ENCODE measurements around the gene SCLT1.

DNA sequence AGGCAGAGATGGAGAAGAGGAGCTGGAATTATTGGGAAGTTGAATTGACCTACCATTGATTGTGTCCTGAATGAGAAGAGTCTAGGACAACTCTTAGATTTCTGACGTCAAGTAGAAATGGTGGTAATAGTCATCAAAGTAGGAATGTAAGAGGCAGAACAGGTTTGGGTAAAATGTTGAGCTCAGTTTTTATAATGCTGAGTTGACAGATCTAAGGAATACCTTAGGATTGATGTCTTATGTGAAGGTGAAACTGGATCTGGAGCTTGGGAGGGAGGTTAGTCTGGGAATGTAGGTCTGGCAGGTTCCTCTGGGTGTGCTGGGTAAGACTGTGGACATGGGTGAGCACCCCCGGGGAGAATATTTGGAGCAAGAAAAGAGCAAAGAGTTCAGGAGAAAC lies 251.9 kb downstream of the SCLT1 start:
- TF ChIP-seq, protein P1, sequence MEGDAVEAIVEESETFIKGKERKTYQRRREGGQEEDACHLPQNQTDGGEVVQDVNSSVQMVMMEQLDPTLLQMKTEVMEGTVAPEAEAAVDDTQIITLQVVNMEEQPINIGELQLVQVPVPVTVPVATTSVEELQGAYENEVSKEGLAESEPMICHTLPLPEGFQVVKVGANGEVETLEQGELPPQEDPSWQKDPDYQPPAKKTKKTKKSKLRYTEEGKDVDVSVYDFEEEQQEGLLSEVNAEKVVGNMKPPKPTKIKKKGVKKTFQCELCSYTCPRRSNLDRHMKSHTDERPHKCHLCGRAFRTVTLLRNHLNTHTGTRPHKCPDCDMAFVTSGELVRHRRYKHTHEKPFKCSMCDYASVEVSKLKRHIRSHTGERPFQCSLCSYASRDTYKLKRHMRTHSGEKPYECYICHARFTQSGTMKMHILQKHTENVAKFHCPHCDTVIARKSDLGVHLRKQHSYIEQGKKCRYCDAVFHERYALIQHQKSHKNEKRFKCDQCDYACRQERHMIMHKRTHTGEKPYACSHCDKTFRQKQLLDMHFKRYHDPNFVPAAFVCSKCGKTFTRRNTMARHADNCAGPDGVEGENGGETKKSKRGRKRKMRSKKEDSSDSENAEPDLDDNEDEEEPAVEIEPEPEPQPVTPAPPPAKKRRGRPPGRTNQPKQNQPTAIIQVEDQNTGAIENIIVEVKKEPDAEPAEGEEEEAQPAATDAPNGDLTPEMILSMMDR (IDR thresholded peaks at IDR 0.05; ENCODE audit: low read depth, low read length), result no peak
- TF ChIP-seq EZH2phosphoT487 (IDR thresholded peaks at IDR 0.05; ENCODE audit: low read depth), result no peak

Data from OCI-LY3 (cell line).